PC-9 (cell line): ENCODE data around the gene SHC2. TPM values are rescaled to one million over a fixed set of nuclear protein-coding genes. Genes with fewer than 3 reads are reported as not detected.

Source experiments
- BruUV-seq: library from RNA; stranded (reverse); fragments of 400-500 nt; replicated peaks from 2 replicates; lab custom pipeline; 2021; lab: Mats Ljungman, UMichigan
- CTCF ChIA-PET: fragments of 300-600 bp; sonication (Branson Sonifier 250); formaldehyde crosslinking; loops from one replicate; lab custom pipeline; 2022; ENCODE audit warnings: antibody characterized with exemption; lab: Charles Lee
- POLR2A ChIA-PET: fragments of 300-600 bp; sonication (Branson Sonifier 250); formaldehyde crosslinking; loops from one replicate; lab custom pipeline; 2022; ENCODE audit warnings: antibody characterized with exemption; ENCODE audit not compliant: unreplicated experiment; lab: Charles Lee
- DNase-seq, 2 experiments: peaks; one replicate each; pipeline versions ENCODE4 v3.0.0 to v3.0.0-alpha.2; 2015 to 2022; ENCODE audit warnings: mixed read lengths in 1 of 2
- H2AFZ ChIP-seq: fragments of 200-600 bp; sonication (generic); 2 replicates; pipeline ENCODE4 v1.8.1; 2017; ENCODE audit warnings: antibody characterized with exemption
- H3F3A ChIP-seq: fragments of 200-600 bp; sonication (generic); 2 replicates; pipeline ENCODE4 v1.8.1; 2017; ENCODE audit warnings: antibody characterized with exemption, mild to moderate bottlenecking, low read depth; ENCODE audit not compliant: insufficient read depth
- H3K27ac ChIP-seq: fragments of 200-600 bp; sonication (generic); 2 replicates; pipeline ENCODE4 v1.6.1; 2016; ENCODE audit warnings: mixed run types
- H3K27me3 ChIP-seq: fragments of 200-600 bp; sonication (generic); 2 replicates; pipeline ENCODE4 v1.6.1; 2016; ENCODE audit warnings: low read depth, mixed run types; ENCODE audit not compliant: insufficient read depth
- H3K36me3 ChIP-seq: fragments of 200-600 bp; sonication (generic); 2 replicates; pipeline ENCODE4 v1.6.1; 2016; ENCODE audit warnings: low read depth, mixed run types
- H3K4me1 ChIP-seq: fragments of 200-600 bp; sonication (generic); replicated peaks from 2 replicates; pipeline ENCODE4 v1.6.1; 2016; ENCODE audit warnings: mixed run types; ENCODE audit not compliant: insufficient read depth
- H3K4me2 ChIP-seq: fragments of 200-600 bp; sonication (generic); 2 replicates; pipeline ENCODE4 v1.6.1; 2017; ENCODE audit warnings: mixed run types
- H3K4me3 ChIP-seq: fragments of 200-600 bp; sonication (generic); 2 replicates; pipeline ENCODE4 v1.6.1; 2016; ENCODE audit warnings: mixed run types
- H3K79me2 ChIP-seq: fragments of 200-600 bp; sonication (generic); 2 replicates; pipeline ENCODE4 v1.6.1; 2017; ENCODE audit warnings: low read depth, mixed run types
- H3K9me2 ChIP-seq: fragments of 200-600 bp; sonication (generic); 2 replicates; pipeline ENCODE4 v1.8.1; 2017; ENCODE audit warnings: mild to moderate bottlenecking; ENCODE audit not compliant: insufficient read depth
- H3K9me3 ChIP-seq: fragments of 200-600 bp; sonication (generic); 2 replicates; pipeline ENCODE4 v1.8.1; 2016; ENCODE audit warnings: low read depth; ENCODE audit not compliant: insufficient read depth
- H4K20me1 ChIP-seq: fragments of 200-600 bp; sonication (generic); 2 replicates; pipeline ENCODE4 v1.8.1; 2017; ENCODE audit not compliant: insufficient read depth
- EZH2 ChIP-seq: fragments of 200-600 bp; sonication (generic); IDR thresholded peaks from 2 replicates; pipeline ENCODE4 v1.8.0; 2017; ENCODE audit warnings: antibody characterized with exemption, low read depth
- intact Hi-C: fragments of 100-400 bp; cut with micrococcal nuclease; formaldehyde crosslinking; loops from one replicate; pipeline ENCODE4 v1.10.0; 2022; ENCODE audit not compliant: unreplicated experiment
- total RNA-seq: library from RNA; stranded (reverse); gene quantifications from 2 replicates; pipeline ENCODE4 v1.2.3, GENCODE V29; 2021
- TF ChIP-seq, protein P1 (sequence below): fragments of 200-600 bp; sonication (generic); conservative IDR thresholded peaks from 2 replicates; pipeline ENCODE4 v1.6.1; 2017; ENCODE audit warnings: mixed run types, antibody characterized with exemption, mild to moderate bottlenecking, moderate library complexity

SHC2 gene
- total RNA-seq, 1 experiment from 2014 or later: 0.70 TPM

GRCh38 chr19:405121-405965, 55.5 kb downstream of the SHC2 start:
- no peak for TF ChIP-seq EZH2
- TF ChIP-seq, protein P1, sequence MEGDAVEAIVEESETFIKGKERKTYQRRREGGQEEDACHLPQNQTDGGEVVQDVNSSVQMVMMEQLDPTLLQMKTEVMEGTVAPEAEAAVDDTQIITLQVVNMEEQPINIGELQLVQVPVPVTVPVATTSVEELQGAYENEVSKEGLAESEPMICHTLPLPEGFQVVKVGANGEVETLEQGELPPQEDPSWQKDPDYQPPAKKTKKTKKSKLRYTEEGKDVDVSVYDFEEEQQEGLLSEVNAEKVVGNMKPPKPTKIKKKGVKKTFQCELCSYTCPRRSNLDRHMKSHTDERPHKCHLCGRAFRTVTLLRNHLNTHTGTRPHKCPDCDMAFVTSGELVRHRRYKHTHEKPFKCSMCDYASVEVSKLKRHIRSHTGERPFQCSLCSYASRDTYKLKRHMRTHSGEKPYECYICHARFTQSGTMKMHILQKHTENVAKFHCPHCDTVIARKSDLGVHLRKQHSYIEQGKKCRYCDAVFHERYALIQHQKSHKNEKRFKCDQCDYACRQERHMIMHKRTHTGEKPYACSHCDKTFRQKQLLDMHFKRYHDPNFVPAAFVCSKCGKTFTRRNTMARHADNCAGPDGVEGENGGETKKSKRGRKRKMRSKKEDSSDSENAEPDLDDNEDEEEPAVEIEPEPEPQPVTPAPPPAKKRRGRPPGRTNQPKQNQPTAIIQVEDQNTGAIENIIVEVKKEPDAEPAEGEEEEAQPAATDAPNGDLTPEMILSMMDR: no peak
- no peaks in the 10 kb centered on the region; the same call in 1 of the 2 replicates for H4K20me1 ChIP-seq
- no peaks in the 10 kb centered on the region for H3K9me2 ChIP-seq
- no TSS peak for BruUV-seq
- H3K9me3 ChIP-seq: no peaks in the 10 kb centered on the region
- intact Hi-C loops: no loop called here
- no peak overlapping the region for H3K4me3 ChIP-seq
- no peak overlapping the region; the same call in 1 of the 2 replicates for H3K4me2 ChIP-seq
- CTCF ChIA-PET: interaction anchor here (0.7 kb wide), 1 partner anchor 33 kb away, joined by 5 read pairs; no protein-coding TSS in a partner anchor
- no peak overlapping the region for H3K27ac ChIP-seq
- H3K36me3 ChIP-seq: no peaks in the 10 kb centered on the region
- H3F3A ChIP-seq: peaks cover 4% of the 10 kb centered on the region
- no peak for DNase-seq
- no peaks in the 10 kb centered on the region for H3K79me2 ChIP-seq
- H3K27me3 ChIP-seq: peaks cover 17% of the 10 kb centered on the region
- no peak overlapping the region for H2AFZ ChIP-seq
- no peaks in the 10 kb centered on the region for H3K4me1 ChIP-seq
- POLR2A ChIA-PET: no interaction called here

DNA sequence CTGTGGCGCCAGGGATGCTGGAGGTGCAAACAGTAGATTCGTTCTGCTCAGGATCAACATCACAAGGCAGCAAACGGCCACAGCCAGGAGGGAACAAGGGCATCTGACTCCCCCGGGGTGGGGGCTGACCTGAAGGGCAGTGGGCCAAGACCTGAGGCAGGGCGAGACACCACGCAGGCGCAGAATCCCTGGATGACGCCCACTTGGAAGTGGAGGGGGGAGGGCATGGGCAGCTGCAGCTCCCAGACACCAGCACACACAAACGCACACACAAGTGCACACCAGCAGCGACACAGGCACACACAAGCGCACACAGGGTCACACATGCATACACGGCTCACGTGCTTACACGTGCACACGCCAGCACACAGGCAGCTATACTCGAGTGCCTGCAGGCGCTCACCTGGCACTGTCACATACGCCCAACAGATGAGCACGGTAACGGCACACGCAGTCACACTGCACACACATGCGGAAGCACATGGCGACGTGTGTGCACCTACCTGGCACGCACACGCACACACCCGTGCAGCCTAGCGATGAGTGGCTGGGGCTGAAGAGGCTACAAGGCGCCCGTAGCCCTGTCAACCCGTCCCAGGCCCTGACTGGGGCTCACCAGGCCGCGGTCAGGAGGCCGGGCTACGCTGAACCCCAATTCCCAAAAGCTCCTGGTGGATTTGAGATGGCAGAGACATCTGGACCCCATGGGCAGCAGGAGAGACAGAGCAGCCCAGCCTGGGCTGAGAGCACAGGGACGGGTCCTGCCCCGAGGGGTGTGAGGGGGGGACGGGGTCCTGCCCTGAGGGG, 57.4 kb downstream of the SHC2 start:
- ChIA-PET CTCF (no interaction called here), POLR2A (no interaction called here)
- no peak overlapping the region for H3K4me3 ChIP-seq
- no TSS peak for BruUV-seq
- no peaks in the 10 kb centered on the region for H3K79me2 ChIP-seq
- no peaks in the 10 kb centered on the region for H3K36me3 ChIP-seq
- DNase-seq: no peak
- H3F3A ChIP-seq: no peaks in the 10 kb centered on the region; the same call in 1 of the 2 replicates
- no peak overlapping the region for H3K4me2 ChIP-seq
- no peaks in the 10 kb centered on the region for H3K4me1 ChIP-seq
- no peak overlapping the region for H2AFZ ChIP-seq
- no peaks in the 10 kb centered on the region for H4K20me1 ChIP-seq
- TF ChIP-seq, protein P1: no peak
- TF ChIP-seq EZH2: no peak
- H3K27me3 ChIP-seq: peaks cover 9% of the 10 kb centered on the region
- H3K9me3 ChIP-seq: no peaks in the 10 kb centered on the region
- intact Hi-C loops: no loop called here
- no peaks in the 10 kb centered on the region for H3K9me2 ChIP-seq
- no peak overlapping the region for H3K27ac ChIP-seq

- CTCF ChIA-PET: no interaction called here
- no peaks in the 10 kb centered on the region; the same call in 1 of the 2 replicates for H3F3A ChIP-seq
- H3K79me2 ChIP-seq: no peaks in the 10 kb centered on the region
- H4K20me1 ChIP-seq: no peaks in the 10 kb centered on the region
- no peaks in the 10 kb centered on the region for H3K36me3 ChIP-seq
- peaks cover 11% of the 10 kb centered on the region for H3K27me3 ChIP-seq
- H3K27ac ChIP-seq: no peak overlapping the region
- no TSS peak for BruUV-seq
- intact Hi-C loops: no loop called here
- H3K9me2 ChIP-seq: no peaks in the 10 kb centered on the region
- H3K4me3 ChIP-seq: no peak overlapping the region
- POLR2A ChIA-PET: no interaction called here
- H3K4me1 ChIP-seq: no peaks in the 10 kb centered on the region
- H3K4me2 ChIP-seq: no peak overlapping the region
- TF ChIP-seq, protein P1: no peak
- TF ChIP-seq EZH2: no peak
- no peak for DNase-seq
- H2AFZ ChIP-seq: no peak overlapping the region
- H3K9me3 ChIP-seq: no peaks in the 10 kb centered on the region
Observed at GRCh38 chr19:402786-403185, 58.0 kb downstream of the SHC2 start.
